Thymus (tissue), 11 donors: Measurements from ENCODE around the gene SFT2D3. TPM values are rescaled to one million over a fixed set of nuclear protein-coding genes. Genes with fewer than 3 reads are reported as not detected.
A peak's percentile ranks its signal among the peaks of the same experiment; 100 is the strongest.
"Not testable (repeated sequence)": the region's sequence is repeated elsewhere in the genome, so short reads cannot be mapped to it uniquely, and the experiment has no call there.

Experiments
- DNase-seq, 9 donors: peaks; one replicate each; pipeline ENCODE4 v3.0.0-alpha.2; 2013; ENCODE audit warnings: low spot score in 9 of 9, low read depth in 6 of 9, missing footprints in 1 of 9
- H3K27ac ChIP-seq, 2 donors: one replicate each; pipeline ENCODE4 v1.5.1; 2013; ENCODE audit warnings: control low read depth in 1 of 2, low read depth in 1 of 2, low read length in 1 of 2, mild to moderate bottlenecking in 1 of 2, moderate library complexity in 1 of 2
- H3K27me3 ChIP-seq, 2 donors: one replicate each; pipeline ENCODE4 v1.5.1; 2013; ENCODE audit warnings: low read length in 1 of 2; ENCODE audit not compliant: control insufficient read depth in 2 of 2, insufficient read depth in 1 of 2
- H3K36me3 ChIP-seq, 2 donors: one replicate each; pipeline ENCODE4 v1.5.1; 2013; ENCODE audit warnings: low read length in 1 of 2, mild to moderate bottlenecking in 1 of 2, moderate library complexity in 1 of 2; ENCODE audit not compliant: control insufficient read depth in 2 of 2, insufficient read depth in 2 of 2
- H3K4me1 ChIP-seq, 2 donors: one replicate each; pipeline ENCODE4 v1.5.1; 2013; ENCODE audit warnings: low read length in 2 of 2; ENCODE audit not compliant: control insufficient read depth in 2 of 2, insufficient read depth in 2 of 2
- H3K4me3 ChIP-seq, 2 donors: one replicate each; pipeline ENCODE4 v1.5.1; 2013; ENCODE audit warnings: low read length in 2 of 2, control low read depth in 1 of 2, mild to moderate bottlenecking in 1 of 2
- H3K9me3 ChIP-seq, 2 donors: one replicate each; pipeline ENCODE4 v1.5.1; 2013; ENCODE audit warnings: low read length in 1 of 2, mild to moderate bottlenecking in 1 of 2; ENCODE audit not compliant: control insufficient read depth in 2 of 2, insufficient read depth in 1 of 2
- WGBS: extraction: QIAGEN DNeasy Blood & Tissue Kit; methylation state at CpG from one replicate; pipeline ENCODE4 v1.1.7; 2013; 5-methylcytosine and 5-hydroxymethylcytosine counted together
- polyA plus RNA-seq: library from polyadenylated mRNA; stranded (reverse); fragments of 200-250 nt; gene quantifications from one replicate; pipeline ENCODE4 v1.2.3, GENCODE V29; 2013
- total RNA-seq: library from RNA; stranded (reverse); fragments of 120-200 nt; gene quantifications from one replicate; pipeline ENCODE4 v1.2.4, GENCODE V29; 2013
- donor health status: healthy.

The SFT2D3 gene
- total and polyA plus RNA-seq, 2 donors: 7.3 to 8.8 TPM

GRCh38 chr2:127747621-127748020 lies 46.3 kb downstream of the SFT2D3 start:
- Histone ChIP-seq H3K9me3 (no peaks in the 10 kb centered on the region), H3K27me3 (no peaks in the 10 kb centered on the region), H3K4me1 (no peaks in the 10 kb centered on the region), H3K4me3 (no peak overlapping the region), H3K27ac (no peak overlapping the region), H3K36me3 (peaks cover 20 to 62% of the 10 kb centered on the region in 2 donors)
- no peak for DNase-seq
- WGBS: 99% methylated on average over 5 of the region's 5 CpGs

GRCh38 chr2:127749537-127749936 lies 48.2 kb downstream of the SFT2D3 start:
- H3K36me3 ChIP-seq: peaks cover 24 to 67% of the 10 kb centered on the region in 2 donors
- H3K27ac ChIP-seq, H3K4me1 ChIP-seq, H3K27me3 ChIP-seq, H3K4me3 ChIP-seq, H3K9me3 ChIP-seq: not testable (repeated sequence)
- peak in 3 of 9 donors; percentile 3 to 38 (median 4) for DNase-seq
- WGBS: 94% methylated on average over 5 of the region's 5 CpGs

GRCh38 chr2:127753374-127753773 lies 52.1 kb downstream of the SFT2D3 start:
- Histone ChIP-seq H3K27ac (no peak overlapping the region), H3K36me3 (peaks cover 22 to 45% of the 10 kb centered on the region in 2 donors), H3K4me3 (no peak overlapping the region), H3K27me3 (no peaks in the 10 kb centered on the region), H3K4me1 (no peaks in the 10 kb centered on the region), H3K9me3 (no peaks in the 10 kb centered on the region)
- no peak for DNase-seq

- WGBS: 92% methylated on average over 8 of the region's 8 CpGs
- no peaks in the 10 kb centered on the region for H3K9me3 ChIP-seq
- no peak for DNase-seq
- peaks cover 16 to 45% of the 10 kb centered on the region in 2 donors for H3K36me3 ChIP-seq
- H3K4me1 ChIP-seq: no peaks in the 10 kb centered on the region
- H3K27me3 ChIP-seq: no peaks in the 10 kb centered on the region
- H3K4me3 ChIP-seq: no peak overlapping the region
- no peak overlapping the region for H3K27ac ChIP-seq
These were observed 52.9 kb downstream of the SFT2D3 start for GRCh38 chr2:127754186-127754585.

Other genes starting within 250 kb of the SFT2D3 start
- 47.6 TPM for gene IWS1, start 175.0 kb upstream of the SFT2D3 start, total RNA-seq
- 33.5 TPM for gene IWS1, start 175.0 kb upstream of the SFT2D3 start, polyA plus RNA-seq
- 4.4 TPM for gene MYO7B, start 165.8 kb upstream of the SFT2D3 start, total RNA-seq
- 5.2 TPM for gene MYO7B, start 165.8 kb upstream of the SFT2D3 start, polyA plus RNA-seq
- gene GPR17, start 55.3 kb upstream of the SFT2D3 start, total RNA-seq: under 0.01 TPM
- gene GPR17, start 55.3 kb upstream of the SFT2D3 start, polyA plus RNA-seq: 0.07 TPM
- gene LIMS2, start 26.0 kb upstream of the SFT2D3 start, total RNA-seq: 8.7 TPM
- 45.1 TPM for gene LIMS2, start 26.0 kb upstream of the SFT2D3 start, polyA plus RNA-seq
- gene WDR33, start 109.7 kb downstream of the SFT2D3 start, total RNA-seq: 39.0 TPM
- 26.4 TPM for gene WDR33, start 109.7 kb downstream of the SFT2D3 start, polyA plus RNA-seq
- gene POLR2D, start 156.7 kb downstream of the SFT2D3 start, total RNA-seq: 23.5 TPM
- gene POLR2D, start 156.7 kb downstream of the SFT2D3 start, polyA plus RNA-seq: 17.2 TPM
- gene AMMECR1L, start 184.5 kb downstream of the SFT2D3 start, total RNA-seq: 6.7 TPM
- gene AMMECR1L, start 184.5 kb downstream of the SFT2D3 start, polyA plus RNA-seq: 12.0 TPM